ENCODE results near the gene MAD2L2.

MAD2L2 gene

DNA sequence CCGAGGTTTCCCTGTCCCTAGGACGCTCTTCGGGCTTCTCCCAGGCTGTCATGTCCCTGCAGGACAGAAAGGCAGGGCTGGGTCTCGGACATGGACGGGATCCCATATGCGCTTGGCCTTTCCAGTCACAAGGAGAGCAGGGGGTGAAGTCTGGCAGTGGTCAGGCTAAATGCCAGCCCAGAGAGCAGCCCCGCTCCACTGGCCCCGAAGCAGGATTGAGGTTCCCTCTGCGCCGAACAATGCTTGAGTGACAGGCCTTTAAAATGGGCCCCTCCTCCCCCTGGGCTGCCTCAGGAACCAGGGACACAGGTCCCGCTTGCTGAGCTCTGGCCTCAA is 23.2 kb upstream of the MAD2L2 start:
- no peak overlapping the region for H3K9ac ChIP-seq (ENCODE audit: low read length)
- no peaks in the 10 kb centered on the region for H4K20me1 ChIP-seq (ENCODE audit: insufficient read depth, low read length)
- no peak overlapping the region for H3K4me2 ChIP-seq (ENCODE audit: low read depth, low read length)
- no peaks in the 10 kb centered on the region for H3K9me3 ChIP-seq (replicated peaks; ENCODE audit: insufficient read depth, low read length)
- no peaks in the 10 kb centered on the region for H3K9me2 ChIP-seq (replicated peaks; ENCODE audit: insufficient read depth, low read length)
- no peak for TF ChIP-seq EZH2 (optimal IDR thresholded peaks at IDR 0.05; ENCODE audit: low read depth, low read length)
- no peak for TF ChIP-seq EZH2phosphoT487 (IDR thresholded peaks at IDR 0.05; ENCODE audit: low read length)
- TF ChIP-seq, protein P1, sequence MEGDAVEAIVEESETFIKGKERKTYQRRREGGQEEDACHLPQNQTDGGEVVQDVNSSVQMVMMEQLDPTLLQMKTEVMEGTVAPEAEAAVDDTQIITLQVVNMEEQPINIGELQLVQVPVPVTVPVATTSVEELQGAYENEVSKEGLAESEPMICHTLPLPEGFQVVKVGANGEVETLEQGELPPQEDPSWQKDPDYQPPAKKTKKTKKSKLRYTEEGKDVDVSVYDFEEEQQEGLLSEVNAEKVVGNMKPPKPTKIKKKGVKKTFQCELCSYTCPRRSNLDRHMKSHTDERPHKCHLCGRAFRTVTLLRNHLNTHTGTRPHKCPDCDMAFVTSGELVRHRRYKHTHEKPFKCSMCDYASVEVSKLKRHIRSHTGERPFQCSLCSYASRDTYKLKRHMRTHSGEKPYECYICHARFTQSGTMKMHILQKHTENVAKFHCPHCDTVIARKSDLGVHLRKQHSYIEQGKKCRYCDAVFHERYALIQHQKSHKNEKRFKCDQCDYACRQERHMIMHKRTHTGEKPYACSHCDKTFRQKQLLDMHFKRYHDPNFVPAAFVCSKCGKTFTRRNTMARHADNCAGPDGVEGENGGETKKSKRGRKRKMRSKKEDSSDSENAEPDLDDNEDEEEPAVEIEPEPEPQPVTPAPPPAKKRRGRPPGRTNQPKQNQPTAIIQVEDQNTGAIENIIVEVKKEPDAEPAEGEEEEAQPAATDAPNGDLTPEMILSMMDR (IDR thresholded peaks at IDR 0.05; ENCODE audit: low read length) = no peak
- no peaks in the 10 kb centered on the region for H3K4me1 ChIP-seq (ENCODE audit: low read length)
- no peak for DNase-seq
- H3K4me3 ChIP-seq (ENCODE audit: low read length) = no peak overlapping the region
- H3K27ac ChIP-seq (ENCODE audit: low read length) = no peak overlapping the region
- H3K27me3 ChIP-seq (replicated peaks; ENCODE audit: insufficient read depth, low read length) = peaks cover 89% of the 10 kb centered on the region
- H3F3A ChIP-seq (ENCODE audit: insufficient read depth, low read length) = no peaks in the 10 kb centered on the region
- no peak overlapping the region for H2AFZ ChIP-seq (ENCODE audit: low read length)
- H3K36me3 ChIP-seq (replicated peaks; ENCODE audit: insufficient read depth, low read length) = no peaks in the 10 kb centered on the region
- H3K79me2 ChIP-seq (ENCODE audit: low read length) = no peaks in the 10 kb centered on the region

DNA sequence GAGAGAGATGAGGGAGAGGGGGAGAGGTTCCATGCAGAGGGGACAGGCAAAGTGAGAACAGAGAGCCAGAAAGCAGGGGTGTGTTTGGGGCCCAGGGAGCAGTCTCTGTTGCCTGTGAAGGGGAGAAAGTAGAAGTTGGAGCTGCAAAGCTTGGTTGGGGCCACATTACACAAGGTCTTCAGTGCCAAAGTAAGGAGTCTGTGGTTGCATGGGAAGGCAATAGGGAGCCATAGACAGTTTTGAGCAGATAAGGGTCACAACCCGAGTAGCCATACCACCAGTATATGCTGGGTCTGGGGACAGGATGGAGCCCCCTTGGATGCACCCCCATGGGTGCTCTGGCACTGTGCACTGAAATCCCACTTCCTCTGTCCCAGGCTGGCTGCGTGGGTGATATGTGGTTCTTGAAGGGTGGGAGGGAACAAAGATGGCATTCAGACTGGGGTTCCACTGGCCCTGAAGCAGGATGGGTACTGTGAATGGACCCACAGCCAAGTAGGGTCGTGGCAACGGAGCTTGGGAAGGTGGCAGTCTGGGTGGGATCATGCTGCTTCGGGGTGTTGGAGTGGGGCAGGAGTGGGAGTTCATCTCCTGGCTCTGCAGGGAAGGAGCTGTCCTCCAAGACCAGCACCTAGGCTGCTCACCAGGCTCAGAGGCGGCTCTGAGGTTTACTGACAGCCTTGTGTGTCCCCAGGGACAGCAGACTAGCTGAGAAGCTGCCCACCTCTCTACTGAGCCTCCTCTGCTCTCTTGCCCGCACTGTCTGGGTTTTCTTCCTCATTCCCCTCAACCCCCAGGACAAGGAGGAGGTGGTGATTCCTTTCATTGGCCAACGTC is 22.6 kb upstream of the MAD2L2 start:
- DNase-seq = no peak

DNA sequence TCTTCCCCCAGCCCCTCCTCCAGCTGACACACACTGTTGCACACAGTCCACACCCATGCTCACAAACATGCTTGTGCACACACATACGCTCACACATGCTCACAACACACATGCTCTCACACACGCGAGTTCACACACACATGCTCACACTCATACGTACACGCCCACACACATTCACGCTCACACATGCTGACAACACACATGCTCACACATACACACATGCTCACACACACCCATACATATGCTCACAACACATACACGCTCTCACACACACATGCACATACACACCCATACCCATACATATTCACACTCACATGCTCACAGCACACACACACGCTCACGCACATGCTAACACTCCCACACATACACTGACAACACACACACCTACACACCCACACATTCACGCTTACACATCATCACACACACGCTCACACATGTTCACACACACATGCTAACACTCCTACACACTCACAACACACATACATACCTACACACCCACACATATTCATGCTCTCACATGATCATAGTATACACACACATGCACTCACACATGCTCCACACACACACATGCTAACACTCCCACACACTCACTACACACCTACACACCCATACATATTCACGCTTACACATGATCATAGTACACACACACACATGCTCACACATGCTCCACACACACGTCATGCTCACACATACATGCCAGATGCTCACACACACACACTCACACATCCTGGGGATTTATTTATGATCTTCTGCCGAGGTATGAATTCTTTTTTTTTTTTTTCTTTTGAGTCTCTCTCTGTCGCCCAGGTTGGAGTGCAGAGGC is 21.2 kb upstream of the MAD2L2 start:
- Histone ChIP-seq H3F3A (ENCODE audit: insufficient read depth, low read length) (no peaks in the 10 kb centered on the region), H3K4me3 (ENCODE audit: low read length) (no peak overlapping the region), H3K9me2 (replicated peaks; ENCODE audit: insufficient read depth, low read length) (no peaks in the 10 kb centered on the region), H3K27me3 (replicated peaks; ENCODE audit: insufficient read depth, low read length) (peaks cover 89% of the 10 kb centered on the region), H3K4me1 (ENCODE audit: low read length) (no peaks in the 10 kb centered on the region), H3K9ac (ENCODE audit: low read length) (no peak overlapping the region), H3K36me3 (replicated peaks; ENCODE audit: insufficient read depth, low read length) (no peaks in the 10 kb centered on the region), H3K79me2 (ENCODE audit: low read length) (no peaks in the 10 kb centered on the region), H3K27ac (ENCODE audit: low read length) (no peak overlapping the region), H4K20me1 (ENCODE audit: insufficient read depth, low read length) (no peaks in the 10 kb centered on the region), H2AFZ (ENCODE audit: low read length) (no peak overlapping the region), H3K9me3 (replicated peaks; ENCODE audit: insufficient read depth, low read length) (no peaks in the 10 kb centered on the region), H3K4me2 (ENCODE audit: low read depth, low read length) (no peak overlapping the region)
- DNase-seq = no peak
- TF ChIP-seq EZH2phosphoT487 (IDR thresholded peaks at IDR 0.05; ENCODE audit: low read length) (no peak), EZH2 (optimal IDR thresholded peaks at IDR 0.05; ENCODE audit: low read depth, low read length) (no peak)
- TF ChIP-seq, protein P1 (IDR thresholded peaks at IDR 0.05; ENCODE audit: low read length) = no peak

More for the DNA sequence above, 22.6 kb upstream of the MAD2L2 start:
- Histone ChIP-seq H3K4me1 (ENCODE audit: low read length) (no peaks in the 10 kb centered on the region), H3K4me2 (ENCODE audit: low read depth, low read length) (no peak overlapping the region), H3K79me2 (ENCODE audit: low read length) (no peaks in the 10 kb centered on the region), H3K27me3 (replicated peaks; ENCODE audit: insufficient read depth, low read length) (peaks cover 89% of the 10 kb centered on the region), H3F3A (ENCODE audit: insufficient read depth, low read length) (no peaks in the 10 kb centered on the region), H3K4me3 (ENCODE audit: low read length) (no peak overlapping the region), H3K36me3 (replicated peaks; ENCODE audit: insufficient read depth, low read length) (no peaks in the 10 kb centered on the region), H3K9me3 (replicated peaks; ENCODE audit: insufficient read depth, low read length) (no peaks in the 10 kb centered on the region), H4K20me1 (ENCODE audit: insufficient read depth, low read length) (no peaks in the 10 kb centered on the region), H3K27ac (ENCODE audit: low read length) (no peak overlapping the region), H2AFZ (ENCODE audit: low read length) (no peak overlapping the region), H3K9me2 (replicated peaks; ENCODE audit: insufficient read depth, low read length) (no peaks in the 10 kb centered on the region), H3K9ac (ENCODE audit: low read length) (no peak overlapping the region)
- TF ChIP-seq EZH2 (optimal IDR thresholded peaks at IDR 0.05; ENCODE audit: low read depth, low read length) (no peak), EZH2phosphoT487 (IDR thresholded peaks at IDR 0.05; ENCODE audit: low read length) (no peak)
- TF ChIP-seq, protein P1 (IDR thresholded peaks at IDR 0.05; ENCODE audit: low read length) = no peak

Measured in MM.1S (cell line).